GM12878 (cell line): ENCODE results near the gene ABCB9. TPM values are rescaled to one million over a fixed set of nuclear protein-coding genes. Genes with fewer than 3 reads are reported as not detected.

Experiments
- ATAC-seq: fragments of 200-7000 bp; cut with Tn5 transposase; 3 replicates; pipeline ENCODE4 v1.9.1; 2020; ENCODE audit warnings: mild to moderate bottlenecking, moderate library complexity
- BruUV-seq: library from RNA; stranded (reverse); fragments of 400-500 nt; replicated peaks from 2 replicates; lab custom pipeline; 2021; lab: Mats Ljungman, UMichigan
- CTCF ChIA-PET: fragments of 300-600 bp; sonication (Branson Sonifier 250); formaldehyde crosslinking; extraction: SDS; loops from one replicate; lab custom pipeline; 2021; ENCODE audit warnings: inconsistent platforms; lab: Yijun Ruan, JAX
- POLR2A ChIA-PET: fragments of 350-600 bp; formaldehyde crosslinking; extraction: SDS; loops from one replicate; lab custom pipeline; 2021; ENCODE audit warnings: inconsistent platforms; lab: Charles Lee
- RAD21 ChIA-PET: fragments of 300-600 bp; sonication (Branson Sonifier 250); formaldehyde crosslinking; loops from one replicate; lab custom pipeline; 2023; ENCODE audit warnings: antibody characterized with exemption; ENCODE audit not compliant: unreplicated experiment; lab: Charles Lee
- SMC1A ChIA-PET: fragments of 300-600 bp; sonication (Branson Sonifier 250); formaldehyde crosslinking; loops from one replicate; lab custom pipeline; 2023; ENCODE audit not compliant: unreplicated experiment, uncharacterized antibody; lab: Charles Lee
- DNase-seq: peaks from one replicate; pipeline ENCODE4 v3.0.0-alpha.2; 2011; ENCODE audit warnings: low read depth, low spot score
- FAIRE-seq: peaks from 3 replicates; lab custom pipeline; 2011; peaks lifted over from hg19 to GRCh38; lab: Jason Lieb, UNC
- H2AFZ ChIP-seq: 2 replicates; pipeline ENCODE4 v1.6.0; 2011; ENCODE audit warnings: low read depth, low read length, control low read depth; ENCODE audit not compliant: control insufficient read depth
- H3K27ac ChIP-seq: 2 replicates; pipeline ENCODE4 v1.5.1; 2011; ENCODE audit warnings: control low read depth; ENCODE audit not compliant: control insufficient read depth, insufficient read depth
- H3K27me3 ChIP-seq, 2 experiments: replicated peaks in 1 of 2; 2 replicates each; pipeline versions ENCODE4 v1.6.0 to v1.6.1; 2011; ENCODE audit warnings: low read length in 1 of 2; ENCODE audit not compliant: control insufficient read depth in 2 of 2, insufficient read depth in 2 of 2
- H3K36me3 ChIP-seq, 2 experiments: 2 replicates each; pipeline ENCODE4 v1.5.1; 2011; ENCODE audit warnings: low read length in 1 of 2; ENCODE audit not compliant: control insufficient read depth in 2 of 2, insufficient read depth in 2 of 2
- H3K4me1 ChIP-seq: 2 replicates; pipeline ENCODE4 v1.6.1; 2011; ENCODE audit warnings: mild to moderate bottlenecking, low read length, moderate library complexity, mixed read lengths; ENCODE audit not compliant: control insufficient read depth, insufficient read depth
- H3K4me2 ChIP-seq: 2 replicates; pipeline ENCODE4 v1.6.0; 2011; ENCODE audit warnings: control low read depth; ENCODE audit not compliant: control insufficient read depth, insufficient read depth
- H3K4me3 ChIP-seq: fragments of 200-600 bp; sonication (generic); 2 replicates; pipeline ENCODE4 v1.5.1; 2016
- H3K79me2 ChIP-seq: 2 replicates; pipeline ENCODE4 v1.6.0; 2011; ENCODE audit warnings: low read length; ENCODE audit not compliant: control insufficient read depth, insufficient read depth
- H3K9ac ChIP-seq: 2 replicates; pipeline ENCODE4 v1.8.0; 2011; ENCODE audit warnings: low read length, control low read depth, mixed read lengths; ENCODE audit not compliant: control insufficient read depth, insufficient read depth
- H3K9me3 ChIP-seq: replicated peaks from 3 replicates; pipeline ENCODE4 v1.5.1; 2011; ENCODE audit warnings: mild to moderate bottlenecking, low read length; ENCODE audit not compliant: control insufficient read depth, insufficient read depth
- H4K20me1 ChIP-seq: 2 replicates; pipeline ENCODE4 v1.6.0; 2011; ENCODE audit not compliant: control insufficient read depth, insufficient read depth
- ATF3 ChIP-seq: IDR thresholded peaks from 2 replicates; pipeline ENCODE4 v1.6.1; 2011; ENCODE audit warnings: low read depth, mild to moderate bottlenecking, low read length, moderate library complexity, borderline replicate concordance; ENCODE audit errors: extremely low read depth
- CEBPZ ChIP-seq: fragments of 150-350 bp; IDR thresholded peaks from 2 replicates; pipeline ENCODE4 v1.6.1; 2016; ENCODE audit warnings: low read depth, low read length
- ETV6 ChIP-seq, 2 experiments: fragments of 450-650 bp in 1 of 2; IDR thresholded peaks in 1 of 2; conservative IDR thresholded peaks in 1 of 2; 2 replicates each; pipeline ENCODE4 v1.6.1; 2014; ENCODE audit warnings: antibody characterized with exemption in 1 of 2, borderline replicate concordance in 1 of 2, low read depth in 1 of 2, mild to moderate bottlenecking in 1 of 2, moderate library complexity in 1 of 2
- FOXK2 ChIP-seq: fragments of 450-650 bp; IDR thresholded peaks from 2 replicates; pipeline ENCODE4 v1.6.1; 2017; ENCODE audit warnings: mild to moderate bottlenecking, moderate library complexity
- IRF4 ChIP-seq: IDR thresholded peaks from 2 replicates; pipeline ENCODE4 v1.6.1; 2011; ENCODE audit warnings: low read depth, low read length
- MLLT1 ChIP-seq: fragments of 450-650 bp; IDR thresholded peaks from 2 replicates; pipeline ENCODE4 v1.6.1; 2016; ENCODE audit warnings: mild to moderate bottlenecking
- NFXL1 ChIP-seq: fragments of 450-650 bp; IDR thresholded peaks from 2 replicates; pipeline ENCODE4 v1.6.1; 2017; ENCODE audit warnings: antibody characterized with exemption, mild to moderate bottlenecking, borderline replicate concordance
- NRF1 ChIP-seq: conservative IDR thresholded peaks from 2 replicates; pipeline ENCODE4 v1.6.1; 2011; ENCODE audit warnings: mild to moderate bottlenecking, low read depth, low read length, improper control_type of control experiment
- PKNOX1 ChIP-seq: fragments of 450-650 bp; IDR thresholded peaks from 2 replicates; pipeline ENCODE4 v1.6.1; 2016; ENCODE audit warnings: mild to moderate bottlenecking
- ZBTB40 ChIP-seq: fragments of 450-650 bp; IDR thresholded peaks from 2 replicates; pipeline ENCODE4 v1.6.1; 2016; ENCODE audit warnings: mild to moderate bottlenecking, moderate library complexity, borderline replicate concordance
- WGBS: methylation state at CpG from one replicate; pipeline ENCODE4 v1.1.6; 2016; ENCODE audit warnings: low lambda C conversion rate; ENCODE audit not compliant: insufficient replicate concordance, insufficient coverage; ENCODE audit errors: missing lambda C conversion rate; 5-methylcytosine and 5-hydroxymethylcytosine counted together
- in situ Hi-C: fragments of 300-500 bp; cut with MboI; formaldehyde crosslinking; loops from 9 replicates; pipeline ENCODE4 v1.14.3; 2018; ENCODE audit warnings: mixed read lengths
- intact Hi-C: fragments of 100-400 bp; cut with micrococcal nuclease; formaldehyde crosslinking; loops from one replicate; pipeline ENCODE4 v1.14.2; 2022; ENCODE audit not compliant: unreplicated experiment
- polyA plus RNA-seq, 11 experiments: library from polyadenylated mRNA; depleted of rRNA in 4 of 11; unstranded in 6 of 11; stranded (reverse) in 5 of 11; fragments of >200 nt; fragmentation: Nextera tagmentation in 4 of 11; fragmentation: Illumina TruSeq in 1 of 11; extraction: Ambion mirVana in 4 of 11; extraction: Trizol in 1 of 11; gene quantifications; 1 replicate in 1 of 11; 2 replicates in 10 of 11; pipeline versions ENCODE4 v1.2.1 to v1.2.3, GENCODE V29; 2011 to 2016; ENCODE audit warnings: inconsistent platforms in 2 of 11, missing spikeins in 2 of 11, low read depth in 1 of 11
- total RNA-seq, 4 experiments: library from RNA; depleted of rRNA in 3 of 4; stranded (reverse); fragments of >200 nt in 3 of 4; fragmentation: Illumina TruSeq in 1 of 4; extraction: Trizol in 1 of 4; gene quantifications; 2 replicates each; pipeline versions ENCODE4 v1.2.1 to v1.2.3, GENCODE V29; 2013 to 2021

Gene ABCB9
- total and polyA plus RNA-seq, 10 of the 15 experiments (the other 5 are each of a cell fraction or from before 2014, with no cell fraction given) = 0.37 to 4.9 (median 3.1) TPM

GRCh38 chr12:122996621-122997342 is 30.5 kb upstream of the ABCB9 start (continued):
- TF ChIP-seq NFXL1 = no peak

- ChIA-PET SMC1A (interaction anchor here (1.0 kb wide), 1 partner anchor 10 kb away, joined by 3 read pairs; no protein-coding TSS in a partner anchor), CTCF (no interaction called here), POLR2A (no interaction called here)
- no TSS peak for BruUV-seq
- no peak overlapping the region for H2AFZ ChIP-seq
- no peak for FAIRE-seq
- TF ChIP-seq ETV6 (conservative IDR thresholded peaks at IDR 0.05 in 1 of 2, IDR thresholded peaks at IDR 0.05 in 1 of 2; ENCODE audit: borderline replicate concordance in 1 of 2, low read depth in 1 of 2) = no peak
- no peak for TF ChIP-seq MLLT1
- TF ChIP-seq ATF3 = no peak
- TF ChIP-seq CEBPZ = no peak
- no peak for TF ChIP-seq FOXK2
- TF ChIP-seq IRF4 = no peak
- no peak for TF ChIP-seq PKNOX1
- no peak for TF ChIP-seq ZBTB40
- TF ChIP-seq NRF1 = no peak
- TF ChIP-seq, all 136 proteins: peak for 0
- Histone ChIP-seq H3K4me1 (peaks cover 9% of the 10 kb centered on the region), H3K36me3 (no peaks in the 10 kb centered on the region), H3K4me3 (no peak overlapping the region), H3K4me2 (no peak overlapping the region), H4K20me1 (no peaks in the 10 kb centered on the region), H3K9me3 (no peaks in the 10 kb centered on the region), H3K27me3 (no peaks in the 10 kb centered on the region; a peak in 1 of 4 replicates), H3K27ac (no peak overlapping the region), H3K9ac (no peak overlapping the region), H3K79me2 (no peaks in the 10 kb centered on the region)
- in situ Hi-C loops (no loop called here), intact Hi-C loops (no loop called here)
- DNase-seq (no peak), ATAC-seq (no peak)
- RAD21 ChIA-PET = no interaction called here
- 53% methylated on average over 7 of the region's 7 CpGs for WGBS
Measured at GRCh38 chr12:122996188-122996601, 29.9 kb upstream of the ABCB9 start.
